ENCODE results near the gene VSIG10. TPM values are rescaled to one million over a fixed set of nuclear protein-coding genes. Genes with fewer than 3 reads are reported as not detected.

VSIG10 gene, protein sequence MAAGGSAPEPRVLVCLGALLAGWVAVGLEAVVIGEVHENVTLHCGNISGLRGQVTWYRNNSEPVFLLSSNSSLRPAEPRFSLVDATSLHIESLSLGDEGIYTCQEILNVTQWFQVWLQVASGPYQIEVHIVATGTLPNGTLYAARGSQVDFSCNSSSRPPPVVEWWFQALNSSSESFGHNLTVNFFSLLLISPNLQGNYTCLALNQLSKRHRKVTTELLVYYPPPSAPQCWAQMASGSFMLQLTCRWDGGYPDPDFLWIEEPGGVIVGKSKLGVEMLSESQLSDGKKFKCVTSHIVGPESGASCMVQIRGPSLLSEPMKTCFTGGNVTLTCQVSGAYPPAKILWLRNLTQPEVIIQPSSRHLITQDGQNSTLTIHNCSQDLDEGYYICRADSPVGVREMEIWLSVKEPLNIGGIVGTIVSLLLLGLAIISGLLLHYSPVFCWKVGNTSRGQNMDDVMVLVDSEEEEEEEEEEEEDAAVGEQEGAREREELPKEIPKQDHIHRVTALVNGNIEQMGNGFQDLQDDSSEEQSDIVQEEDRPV
- total RNA-seq (10 to 100 TPM in 6 of 10 donors, 1 to 10 TPM in 4; 9.2 to 13.7 (median 10.3) TPM), polyA plus RNA-seq (10 to 100 TPM in 1 of 2 donors, 1 to 10 TPM in 1; 5.3 to 23.6 TPM)
- long read RNA-seq, donor 1, partial matches to known transcripts, result 0 of 9 reads
- long read RNA-seq, donor 1, other reads (novel, unspliced or antisense), result 5 of 9 reads
- long read RNA-seq, donor 2, partial matches to known transcripts, result 1 of 5 reads
- long read RNA-seq, donor 2, other reads (novel, unspliced or antisense), result 2 of 5 reads
- long read RNA-seq, donor 3, partial matches to known transcripts, result 0 of 5 reads
- long read RNA-seq, donor 3, other reads (novel, unspliced or antisense), result 3 of 5 reads

DNA sequence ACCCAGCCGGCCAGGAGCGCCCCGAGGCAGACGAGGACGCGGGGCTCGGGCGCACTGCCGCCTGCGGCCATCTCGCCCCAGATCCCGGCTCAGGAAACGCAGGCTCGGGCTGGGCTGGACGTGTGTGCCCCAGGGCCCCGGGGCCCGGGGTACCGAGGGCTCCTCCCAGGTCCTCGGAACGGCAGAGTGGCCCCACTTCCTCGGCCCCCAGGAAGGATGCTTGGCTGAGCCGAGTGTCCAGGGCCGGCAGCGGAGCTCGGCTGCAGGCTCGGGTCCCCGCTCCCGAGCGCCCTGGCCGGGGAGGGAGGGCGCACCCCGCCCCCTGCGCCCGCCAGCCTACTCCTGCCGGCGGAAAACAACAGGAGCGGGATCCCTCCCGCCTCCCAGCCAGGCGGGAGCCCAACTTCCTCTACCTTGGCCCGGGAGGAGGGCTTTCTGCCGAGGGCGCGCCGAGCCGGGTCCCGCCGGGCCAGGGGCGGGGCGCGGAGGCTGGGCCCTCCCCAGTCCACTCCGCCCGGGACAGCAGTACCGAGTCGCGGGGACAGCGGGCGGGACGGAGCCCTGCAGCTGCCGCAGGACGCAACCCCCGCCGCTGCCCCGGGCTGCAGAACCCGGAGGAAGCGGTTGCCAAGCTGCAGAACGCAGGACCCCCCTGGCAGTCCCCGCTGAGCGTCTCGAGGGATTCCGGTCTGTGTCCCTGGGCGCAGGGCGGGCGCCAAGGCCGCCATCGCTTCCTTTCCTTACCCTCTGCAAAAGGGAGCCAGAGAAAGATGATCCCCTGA is at the start of gene VSIG10:
Gene VSIG10 (minus strand): TSS at position 411 of the 782 bp plus-strand sequence. CDS start 340 bp downstream, at position 71.
- ATAC-seq (peak; percentile 93 to 97 (median 96)), DNase-seq (peak; percentile 71 to 79)
- peaks cover 0 to 8% (median 0%) of the 10 kb centered on the region in 7 donors for H3K27me3 ChIP-seq
- H3K4me3 ChIP-seq, result peak within 1 kb of the TSS; percentile 62 to 90 (median 83)
- H3K27ac ChIP-seq, result peak within 1 kb of the TSS; percentile 18 to 90 (median 80)
- intact Hi-C loops (cut with DNase I), result loop anchor here in 7 of 10 donors (5.0 kb wide), 2 partner anchors 36 to 41 kb away; partner anchors contain the start of gene WSB2 (in 6 of the 7)
- H3K36me3 ChIP-seq, result no peaks in the 10 kb centered on the region
- H3K4me1 ChIP-seq, result peaks cover 0 to 20% (median 14%) of the 10 kb centered on the region in 9 donors
- H3K9me3 ChIP-seq, result no peaks in the 10 kb centered on the region
- TF ChIP-seq, protein P1, sequence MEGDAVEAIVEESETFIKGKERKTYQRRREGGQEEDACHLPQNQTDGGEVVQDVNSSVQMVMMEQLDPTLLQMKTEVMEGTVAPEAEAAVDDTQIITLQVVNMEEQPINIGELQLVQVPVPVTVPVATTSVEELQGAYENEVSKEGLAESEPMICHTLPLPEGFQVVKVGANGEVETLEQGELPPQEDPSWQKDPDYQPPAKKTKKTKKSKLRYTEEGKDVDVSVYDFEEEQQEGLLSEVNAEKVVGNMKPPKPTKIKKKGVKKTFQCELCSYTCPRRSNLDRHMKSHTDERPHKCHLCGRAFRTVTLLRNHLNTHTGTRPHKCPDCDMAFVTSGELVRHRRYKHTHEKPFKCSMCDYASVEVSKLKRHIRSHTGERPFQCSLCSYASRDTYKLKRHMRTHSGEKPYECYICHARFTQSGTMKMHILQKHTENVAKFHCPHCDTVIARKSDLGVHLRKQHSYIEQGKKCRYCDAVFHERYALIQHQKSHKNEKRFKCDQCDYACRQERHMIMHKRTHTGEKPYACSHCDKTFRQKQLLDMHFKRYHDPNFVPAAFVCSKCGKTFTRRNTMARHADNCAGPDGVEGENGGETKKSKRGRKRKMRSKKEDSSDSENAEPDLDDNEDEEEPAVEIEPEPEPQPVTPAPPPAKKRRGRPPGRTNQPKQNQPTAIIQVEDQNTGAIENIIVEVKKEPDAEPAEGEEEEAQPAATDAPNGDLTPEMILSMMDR (IDR thresholded peaks at IDR 0.05), result peak in 1 of 9 donors; percentile 22
- 0% methylated on average over 66 to 75 of the region's 75 CpGs for WGBS, 2 donors

DNA sequence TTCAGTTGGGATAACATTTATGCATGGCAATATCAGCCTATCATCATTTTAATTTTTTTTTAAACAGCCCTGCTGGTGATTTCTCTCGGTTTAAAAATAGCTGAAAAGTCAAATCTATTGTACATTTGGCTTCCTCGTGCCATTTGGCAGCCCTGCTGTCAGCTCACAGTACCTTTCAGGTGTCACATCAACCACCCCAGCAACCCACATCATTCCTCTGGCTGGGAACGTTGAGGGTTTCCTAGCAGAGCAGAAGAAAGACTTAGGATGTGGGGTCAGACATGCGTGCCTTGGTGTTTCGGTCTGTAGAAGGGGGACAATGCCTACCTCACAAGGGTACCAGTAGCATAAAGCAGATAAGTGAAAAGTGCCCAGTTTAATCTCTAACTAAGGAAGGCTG is 47.9 kb upstream of the VSIG10 start:
- no peaks in the 10 kb centered on the region for H3K27me3 ChIP-seq
- H3K27ac ChIP-seq, result no peak overlapping the region
- TF ChIP-seq, protein P1 (IDR thresholded peaks at IDR 0.05), result no peak
- intact Hi-C loops (cut with DNase I), result no loop called here
- DNase-seq (no peak), ATAC-seq (no peak)
- H3K4me1 ChIP-seq, result peaks cover 0 to 26% (median 4%) of the 10 kb centered on the region in 9 donors
- H3K36me3 ChIP-seq, result peaks cover 0 to 81% (median 33%) of the 10 kb centered on the region in 9 donors
- no peak overlapping the region for H3K4me3 ChIP-seq
- no peaks in the 10 kb centered on the region for H3K9me3 ChIP-seq
- WGBS, 2 donors, result 67 to 74% methylated on average over 5 of the region's 5 CpGs

DNA sequence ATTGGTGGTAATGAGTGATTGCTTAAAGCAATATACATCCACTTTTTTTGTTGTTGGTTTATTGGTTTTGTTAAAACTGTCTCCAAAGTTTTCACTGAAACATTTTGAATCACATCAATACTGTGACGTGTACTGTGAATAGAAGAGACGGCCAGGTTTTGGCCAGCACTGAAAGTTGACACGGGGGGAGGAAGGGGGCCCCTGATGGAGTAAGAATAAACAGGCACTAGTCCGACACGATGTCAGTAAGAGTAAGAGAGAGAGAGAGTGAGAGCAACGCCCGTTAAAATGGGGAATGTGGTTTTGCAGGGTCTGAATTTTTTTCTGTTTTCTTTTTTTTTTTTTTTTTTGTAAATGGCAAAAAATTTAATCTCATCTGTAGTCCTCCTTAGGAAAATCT is 46.8 kb upstream of the VSIG10 start:
- 40 to 51% methylated on average over 7 of the region's 7 CpGs for WGBS, 2 donors
- Histone ChIP-seq H3K36me3 (peaks cover 0 to 81% (median 38%) of the 10 kb centered on the region in 9 donors), H3K27ac (peak overlapping the region in 2 of 10 donors; percentile 2 to 15), H3K4me1 (peaks cover 0 to 26% (median 4%) of the 10 kb centered on the region in 9 donors), H3K27me3 (no peaks in the 10 kb centered on the region), H3K9me3 (no peaks in the 10 kb centered on the region), H3K4me3 (no peak overlapping the region)
- DNase-seq (no peak), ATAC-seq (peak in 7 of 8 donors; percentile 45 to 82 (median 67))
- TF ChIP-seq, protein P1 (IDR thresholded peaks at IDR 0.05), result no peak
- intact Hi-C loops (cut with DNase I), result no loop called here

Data from heart right ventricle (tissue), 16 donors.